Upper lobe of left lung (tissue), 6 donors: ENCODE measurements around the gene KRT24. TPM values are rescaled to one million over a fixed set of nuclear protein-coding genes. Genes with fewer than 3 reads are reported as not detected.

Source experiments
- ATAC-seq, 2 donors: fragments of 200-7000 bp; cut with Tn5 transposase; one replicate each; pipeline ENCODE4 v1.9.1; 2022; ENCODE audit warnings: mild to moderate bottlenecking in 2 of 2, moderate library complexity in 2 of 2; ENCODE audit not compliant: low FRiP score in 2 of 2
- DNase-seq, 2 donors: peaks; one replicate each; pipeline ENCODE4 v3.0.0-alpha.2; 2019 to 2020
- H3K27ac ChIP-seq, 4 donors: fragments of 200-600 bp; sonication (generic); one replicate each; pipeline ENCODE4 v1.5.1; 2016 to 2019
- H3K27me3 ChIP-seq, 4 donors: fragments of 200-600 bp; sonication (generic); one replicate each; pipeline ENCODE4 v1.5.1; 2017 to 2019
- H3K36me3 ChIP-seq, 4 donors: fragments of 200-600 bp; sonication (generic); one replicate each; pipeline ENCODE4 v1.5.1; 2016 to 2019
- H3K4me1 ChIP-seq, 4 donors: fragments of 200-600 bp; sonication (generic); one replicate each; pipeline ENCODE4 v1.5.1; 2018 to 2019
- H3K4me3 ChIP-seq, 4 donors: fragments of 200-600 bp; sonication (generic); one replicate each; pipeline ENCODE4 v1.5.1; 2017 to 2019; ENCODE audit warnings: mild to moderate bottlenecking in 2 of 4, moderate library complexity in 1 of 4
- H3K9me3 ChIP-seq, 4 donors: fragments of 200-600 bp; sonication (generic); one replicate each; pipeline ENCODE4 v1.5.1; 2018 to 2019
- EP300 ChIP-seq, 4 donors: sonication (generic); formaldehyde crosslinking; IDR thresholded peaks; one replicate each; pipeline ENCODE4 v1.5.1; 2017; ENCODE audit warnings: antibody characterized with exemption in 4 of 4, control low read depth in 2 of 4
- POLR2A ChIP-seq, 4 donors: fragments of 450-650 bp; IDR thresholded peaks; one replicate each; pipeline ENCODE4 v1.5.1; 2016 to 2017; ENCODE audit warnings: antibody characterized with exemption in 4 of 4, mild to moderate bottlenecking in 2 of 4
- POLR2AphosphoS5 ChIP-seq, 2 donors: sonication (generic); formaldehyde crosslinking; IDR thresholded peaks; one replicate each; pipeline ENCODE4 v1.5.1; 2017; ENCODE audit warnings: antibody characterized with exemption in 2 of 2
- WGBS, 2 donors: methylation state at CpG; one replicate each; pipeline ENCODE4 v1.1.5; 2017 to 2018; 5-methylcytosine and 5-hydroxymethylcytosine counted together
- total RNA-seq, 6 donors: library from RNA; depleted of rRNA in 4 of 6; stranded (reverse); fragments of >200 nt in 4 of 6; gene quantifications; one replicate each; pipeline versions ENCODE4 v1.1.0 to v1.2.1, GENCODE V29; 2016 to 2021
- TF ChIP-seq, protein P1 (sequence below), 6 experiments: fragments of 450-650 bp in 4 of 6; fragments of 200-600 bp in 2 of 6; sonication (generic) in 2 of 6; IDR thresholded peaks; one replicate each; pipeline ENCODE4 v1.5.1; 2016 to 2019; ENCODE audit warnings: antibody characterized with exemption in 6 of 6
- donor health status: DM: no; HTN: no; CAD: no; lungs with moderate emphysema.
- donor health status: DM: no; HTN: yes; CAD: no; lungs with severe emphysema.

Gene KRT24
- total RNA-seq, 6 donors from 2014 or later = not detected

DNA sequence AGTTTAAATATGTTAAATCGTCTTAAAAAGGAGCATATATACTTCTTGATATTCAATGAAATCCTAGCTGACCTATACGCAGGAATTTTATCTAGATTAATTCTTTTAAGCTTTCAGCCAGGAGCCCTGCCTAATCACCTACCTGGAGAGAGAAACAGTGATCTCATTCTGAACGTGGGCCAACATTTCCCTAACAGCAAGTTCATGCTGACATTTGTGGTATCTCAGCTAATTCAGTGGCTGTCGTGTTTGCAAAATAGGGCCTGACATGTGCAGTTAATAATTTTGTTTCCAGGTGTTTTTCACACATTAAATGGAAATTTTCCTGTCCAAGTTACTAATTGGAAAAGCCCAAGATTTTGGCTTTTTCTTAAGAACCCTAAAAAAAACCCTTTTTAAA, 17.4 kb downstream of the KRT24 start:
- 66 to 67% methylated on average over 4 of the region's 4 CpGs for WGBS, 2 donors
- no peak for ATAC-seq

GRCh38 chr17:40680998-40681397, 22.6 kb downstream of the KRT24 start:
- no peak for ATAC-seq
- no peak for DNase-seq
- Histone ChIP-seq H3K36me3 (no peaks in the 10 kb centered on the region), H3K4me1 (no peaks in the 10 kb centered on the region), H3K9me3 (no peaks in the 10 kb centered on the region), H3K4me3 (no peak overlapping the region), H3K27ac (no peak overlapping the region), H3K27me3 (no peaks in the 10 kb centered on the region)
- TF ChIP-seq EP300 (IDR thresholded peaks at IDR 0.05) (no peak), POLR2AphosphoS5 (IDR thresholded peaks at IDR 0.05) (no peak), POLR2A (IDR thresholded peaks at IDR 0.05) (no peak)
- TF ChIP-seq, protein P1, sequence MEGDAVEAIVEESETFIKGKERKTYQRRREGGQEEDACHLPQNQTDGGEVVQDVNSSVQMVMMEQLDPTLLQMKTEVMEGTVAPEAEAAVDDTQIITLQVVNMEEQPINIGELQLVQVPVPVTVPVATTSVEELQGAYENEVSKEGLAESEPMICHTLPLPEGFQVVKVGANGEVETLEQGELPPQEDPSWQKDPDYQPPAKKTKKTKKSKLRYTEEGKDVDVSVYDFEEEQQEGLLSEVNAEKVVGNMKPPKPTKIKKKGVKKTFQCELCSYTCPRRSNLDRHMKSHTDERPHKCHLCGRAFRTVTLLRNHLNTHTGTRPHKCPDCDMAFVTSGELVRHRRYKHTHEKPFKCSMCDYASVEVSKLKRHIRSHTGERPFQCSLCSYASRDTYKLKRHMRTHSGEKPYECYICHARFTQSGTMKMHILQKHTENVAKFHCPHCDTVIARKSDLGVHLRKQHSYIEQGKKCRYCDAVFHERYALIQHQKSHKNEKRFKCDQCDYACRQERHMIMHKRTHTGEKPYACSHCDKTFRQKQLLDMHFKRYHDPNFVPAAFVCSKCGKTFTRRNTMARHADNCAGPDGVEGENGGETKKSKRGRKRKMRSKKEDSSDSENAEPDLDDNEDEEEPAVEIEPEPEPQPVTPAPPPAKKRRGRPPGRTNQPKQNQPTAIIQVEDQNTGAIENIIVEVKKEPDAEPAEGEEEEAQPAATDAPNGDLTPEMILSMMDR (IDR thresholded peaks at IDR 0.05) = no peak

More for the DNA sequence above, 17.4 kb downstream of the KRT24 start:
- Histone ChIP-seq H3K4me3 (no peak overlapping the region), H3K9me3 (no peaks in the 10 kb centered on the region), H3K4me1 (no peaks in the 10 kb centered on the region), H3K27ac (no peak overlapping the region), H3K36me3 (no peaks in the 10 kb centered on the region), H3K27me3 (no peaks in the 10 kb centered on the region)
- TF ChIP-seq EP300 (IDR thresholded peaks at IDR 0.05) (no peak), POLR2A (IDR thresholded peaks at IDR 0.05) (no peak)
- TF ChIP-seq, protein P1 (IDR thresholded peaks at IDR 0.05) = no peak
- no peak for DNase-seq

DNA sequence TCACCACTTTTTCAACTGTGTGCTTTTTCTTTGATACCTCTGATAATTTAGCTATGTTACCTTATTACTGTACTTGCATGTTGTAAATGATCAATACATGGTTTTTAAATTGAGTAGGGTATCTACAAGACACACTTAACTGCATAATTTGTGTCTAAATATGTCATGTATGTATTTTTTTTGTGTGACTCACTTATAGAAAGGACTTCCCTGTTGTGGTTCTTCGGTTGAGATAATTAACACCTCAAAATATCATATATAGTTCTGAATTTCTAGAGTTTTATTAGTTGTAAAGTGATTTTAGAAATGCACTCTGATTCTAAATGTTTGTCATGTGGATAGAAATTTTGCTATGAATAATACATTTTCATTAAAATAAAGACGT, 24.0 kb downstream of the KRT24 start:
- WGBS, 2 donors = 91 to 92% methylated on average over 2 of the region's 2 CpGs

GRCh38 chr17:40678902-40679522, 24.5 kb downstream of the KRT24 start:
- H3K27me3 ChIP-seq = no peaks in the 10 kb centered on the region
- H3K27ac ChIP-seq = no peak overlapping the region
- H3K4me1 ChIP-seq = no peaks in the 10 kb centered on the region
- ATAC-seq (no peak), DNase-seq (no peak)
- no peak overlapping the region for H3K4me3 ChIP-seq
- H3K9me3 ChIP-seq = no peaks in the 10 kb centered on the region
- TF ChIP-seq EP300 (IDR thresholded peaks at IDR 0.05) = no peak
- 57 to 65% methylated on average over 4 of the region's 4 CpGs for WGBS, 2 donors
- H3K36me3 ChIP-seq = no peaks in the 10 kb centered on the region

More for the DNA sequence above, 24.0 kb downstream of the KRT24 start:
- no peak overlapping the region for H3K4me3 ChIP-seq
- TF ChIP-seq POLR2AphosphoS5 (IDR thresholded peaks at IDR 0.05) (no peak), POLR2A (IDR thresholded peaks at IDR 0.05) (no peak)
- TF ChIP-seq, protein P1 (IDR thresholded peaks at IDR 0.05) = no peak
- DNase-seq (no peak), ATAC-seq (no peak)
- H3K27ac ChIP-seq = no peak overlapping the region
- H3K36me3 ChIP-seq = no peaks in the 10 kb centered on the region
- H3K27me3 ChIP-seq = no peaks in the 10 kb centered on the region
- no peaks in the 10 kb centered on the region for H3K9me3 ChIP-seq
- H3K4me1 ChIP-seq = no peaks in the 10 kb centered on the region

DNA sequence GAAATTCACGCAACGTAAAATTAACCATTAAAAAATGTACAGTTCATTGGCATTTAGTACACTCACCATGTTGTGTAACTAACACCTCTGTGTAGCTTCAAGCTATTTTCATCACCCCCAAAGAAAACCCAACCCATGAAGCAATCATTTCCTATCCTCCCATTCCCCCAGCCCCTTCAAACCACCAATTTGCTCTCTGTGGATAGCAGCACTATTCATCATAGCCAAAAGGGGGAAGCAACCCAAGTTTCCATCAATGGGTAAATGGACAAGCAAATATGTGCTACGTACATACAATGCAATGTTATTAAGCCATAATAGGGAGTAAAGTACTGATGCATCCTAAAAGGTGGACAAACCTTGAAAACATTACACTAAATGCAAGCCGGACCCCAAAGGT, 27.6 kb downstream of the KRT24 start:
- no peak overlapping the region for H3K27ac ChIP-seq
- WGBS, 2 donors = 72 to 82% methylated on average over 4 of the region's 4 CpGs
- no peak for TF ChIP-seq EP300 (IDR thresholded peaks at IDR 0.05)
- TF ChIP-seq, protein P1 (IDR thresholded peaks at IDR 0.05) = no peak
- TF ChIP-seq POLR2A (IDR thresholded peaks at IDR 0.05) = no peak

More for the DNA sequence above, 27.6 kb downstream of the KRT24 start:
- no peaks in the 10 kb centered on the region for H3K9me3 ChIP-seq
- ATAC-seq (no peak), DNase-seq (no peak)
- no peaks in the 10 kb centered on the region for H3K4me1 ChIP-seq
- H3K36me3 ChIP-seq = no peaks in the 10 kb centered on the region
- no peaks in the 10 kb centered on the region for H3K27me3 ChIP-seq
- H3K4me3 ChIP-seq = no peak overlapping the region
